GM12891 (cell line): ENCODE measurements around the gene TRAM2. TPM values are rescaled to one million over a fixed set of nuclear protein-coding genes. Genes with fewer than 3 reads are reported as not detected.

Source experiments
- DNase-seq: peaks from one replicate; pipeline ENCODE4 v3.0.0; 2011; ENCODE audit warnings: low spot score; ENCODE audit not compliant: insufficient read length
- FAIRE-seq: peaks from 2 replicates; lab custom pipeline; 2011; peaks lifted over from hg19 to GRCh38; lab: Jason Lieb, UNC
- PAX5 ChIP-seq: IDR thresholded peaks from 2 replicates; pipeline ENCODE4 v1.6.1; 2011; ENCODE audit warnings: low read length, moderate library complexity, mild to moderate bottlenecking; ENCODE audit not compliant: insufficient read depth, severe bottlenecking
- POLR2A ChIP-seq: IDR thresholded peaks from 2 replicates; pipeline ENCODE4 v1.6.1; 2011; ENCODE audit warnings: low read depth, low read length, control low read depth
- POLR2AphosphoS5 ChIP-seq: IDR thresholded peaks from 2 replicates; pipeline ENCODE4 v1.6.1; 2011; ENCODE audit warnings: low read depth, low read length, control low read depth
- POU2F2 ChIP-seq: IDR thresholded peaks from 2 replicates; pipeline ENCODE4 v1.6.1; 2011; ENCODE audit warnings: low read depth, mild to moderate bottlenecking, control low read depth, low read length, moderate library complexity
- SPI1 ChIP-seq: IDR thresholded peaks from 2 replicates; pipeline ENCODE4 v1.6.1; 2011; ENCODE audit warnings: low read depth, low read length, control low read depth
- TAF1 ChIP-seq: IDR thresholded peaks from 2 replicates; pipeline ENCODE4 v1.6.1; 2011; ENCODE audit warnings: low read depth, low read length, control low read depth
- polyA plus RNA-seq: library from polyadenylated mRNA; unstranded; fragments of >200 nt; gene quantifications from one replicate; pipeline ENCODE4 v1.2.1, GENCODE V29; 2012; ENCODE audit warnings: low read depth, missing spikeins, inconsistent platforms; ENCODE audit not compliant: missing spikeins

The TRAM2 gene, protein sequence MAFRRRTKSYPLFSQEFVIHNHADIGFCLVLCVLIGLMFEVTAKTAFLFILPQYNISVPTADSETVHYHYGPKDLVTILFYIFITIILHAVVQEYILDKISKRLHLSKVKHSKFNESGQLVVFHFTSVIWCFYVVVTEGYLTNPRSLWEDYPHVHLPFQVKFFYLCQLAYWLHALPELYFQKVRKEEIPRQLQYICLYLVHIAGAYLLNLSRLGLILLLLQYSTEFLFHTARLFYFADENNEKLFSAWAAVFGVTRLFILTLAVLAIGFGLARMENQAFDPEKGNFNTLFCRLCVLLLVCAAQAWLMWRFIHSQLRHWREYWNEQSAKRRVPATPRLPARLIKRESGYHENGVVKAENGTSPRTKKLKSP
- polyA plus RNA-seq, result 7.5 TPM

- FAIRE-seq (peak; percentile 9), DNase-seq (peak; percentile 70)
- TF ChIP-seq POU2F2 (no peak), POLR2AphosphoS5 (no peak), SPI1 (0 out of 2 replicates have a peak, but pooled peaks have one; percentile 24)
These were observed at the start of gene TRAM2 for GRCh38 chr6:52577022-52577777. Gene TRAM2, minus strand, starts transcription at chr6:52577060. Its CDS starts 145 bp downstream, at chr6:52576915.

DNA sequence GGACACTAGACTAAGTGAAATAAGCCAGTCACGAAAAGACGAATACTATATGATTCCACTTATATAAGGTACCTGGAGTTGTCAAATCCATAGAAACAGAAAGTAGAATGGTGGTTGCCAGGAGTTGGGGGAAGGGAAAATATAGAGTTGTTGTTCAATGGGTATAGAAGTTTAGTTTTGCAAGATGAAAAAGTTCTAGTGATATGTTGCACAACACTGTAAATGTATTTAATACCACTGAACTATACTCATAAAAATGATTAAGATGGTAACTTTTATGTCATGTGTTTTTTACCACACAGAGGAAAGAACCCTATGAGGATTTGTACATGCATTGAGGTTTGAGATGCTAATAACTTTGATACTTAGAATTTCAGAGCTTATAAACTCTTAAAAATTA is 46.0 kb upstream of the TRAM2 start:
- no peak for FAIRE-seq
- DNase-seq, result no peak

DNA sequence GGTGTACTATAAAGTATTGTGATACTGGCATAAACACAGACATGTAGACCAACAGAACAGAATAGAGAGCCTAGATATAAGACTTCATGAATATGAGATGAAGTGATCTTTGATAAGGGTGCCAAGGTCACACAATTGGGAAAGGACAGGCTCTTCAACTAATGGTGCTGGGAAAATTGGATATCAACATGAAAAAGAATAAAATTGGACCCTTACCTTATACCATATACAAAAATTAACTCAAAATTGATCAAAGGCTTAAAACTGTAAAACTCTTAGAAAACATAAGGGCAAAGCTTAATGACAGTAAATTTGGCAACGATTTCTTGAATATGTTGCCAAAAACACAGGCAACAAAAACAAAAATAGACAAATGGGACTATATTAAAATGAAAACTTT is 44.8 kb upstream of the TRAM2 start:
- TF ChIP-seq SPI1 (no peak), POLR2A (no peak), PAX5 (no peak), TAF1 (no peak)

More for the DNA sequence above, 46.0 kb upstream of the TRAM2 start:
- TF ChIP-seq POLR2A (no peak), POLR2AphosphoS5 (no peak), SPI1 (no peak), TAF1 (no peak), POU2F2 (no peak), PAX5 (no peak)

GRCh38 chr6:52620906-52621190 is 44.0 kb upstream of the TRAM2 start:
- no peak for FAIRE-seq
- no peak for DNase-seq
- TF ChIP-seq PAX5 (no peak), TAF1 (no peak), POLR2AphosphoS5 (no peak), POU2F2 (no peak), POLR2A (no peak), SPI1 (no peak)

More for the DNA sequence above, 44.8 kb upstream of the TRAM2 start:
- DNase-seq (no peak), FAIRE-seq (no peak)

DNA sequence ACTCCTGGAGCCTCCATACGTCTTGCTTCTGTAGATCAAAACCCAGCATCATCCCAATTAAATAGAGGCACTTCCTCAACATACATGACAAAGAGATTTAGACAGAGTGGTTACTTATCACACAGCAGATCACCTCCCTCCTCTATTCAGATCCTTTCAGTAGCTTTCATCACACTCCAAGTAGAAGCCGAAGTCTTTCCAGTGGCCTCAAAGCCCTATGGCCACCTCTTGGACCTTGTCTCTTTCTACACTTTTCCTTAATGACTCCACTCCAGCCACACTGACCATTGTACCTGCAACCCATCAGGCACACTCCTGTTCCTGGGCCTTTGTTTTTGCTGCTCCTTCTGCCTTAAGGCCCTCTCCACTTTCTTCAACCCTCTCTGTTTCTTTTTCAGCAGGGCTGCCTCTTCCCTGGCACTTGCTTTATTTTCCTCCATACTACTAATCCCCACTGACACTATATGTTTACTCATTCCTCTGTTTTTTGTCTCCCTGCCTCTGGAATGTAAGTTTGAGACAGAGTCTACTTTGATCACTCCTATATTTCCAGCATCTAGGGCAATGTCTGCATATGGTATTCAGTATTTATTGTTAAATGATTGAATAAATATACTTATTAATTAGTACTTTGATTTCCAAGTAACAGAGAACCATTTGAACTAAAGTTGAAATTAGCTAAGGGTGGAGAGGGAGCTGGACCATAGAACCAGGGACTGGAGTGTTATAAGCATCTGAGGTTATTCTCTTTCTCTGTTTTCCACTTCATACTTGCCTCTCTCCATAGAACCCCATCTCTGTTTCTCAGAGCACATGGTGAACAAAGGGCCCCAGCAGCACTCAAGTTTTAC is 43.4 kb upstream of the TRAM2 start:
- TF ChIP-seq TAF1 (no peak), SPI1 (no peak), POU2F2 (no peak), POLR2A (no peak), POLR2AphosphoS5 (no peak), PAX5 (no peak)
- no peak for FAIRE-seq
- DNase-seq, result no peak

GRCh38 chr6:52617087-52617486 is 40.2 kb upstream of the TRAM2 start:
- no peak for TF ChIP-seq POLR2AphosphoS5
- TF ChIP-seq POLR2A, result no peak
- TF ChIP-seq POU2F2, result no peak
- TF ChIP-seq PAX5, result no peak
- no peak for TF ChIP-seq TAF1
- no peak for TF ChIP-seq SPI1
- DNase-seq, result no peak
- FAIRE-seq, result no peak

GRCh38 chr6:52616059-52616690 is 39.3 kb upstream of the TRAM2 start:
- TF ChIP-seq PAX5, result no peak
- no peak for TF ChIP-seq POLR2A
- no peak for TF ChIP-seq SPI1
- TF ChIP-seq POU2F2, result no peak
- TF ChIP-seq POLR2AphosphoS5, result no peak
- no peak for TF ChIP-seq TAF1
- DNase-seq (no peak), FAIRE-seq (no peak)

- FAIRE-seq (no peak), DNase-seq (no peak)
- TF ChIP-seq POLR2AphosphoS5 (no peak), TAF1 (no peak), SPI1 (no peak), POU2F2 (no peak), PAX5 (no peak), POLR2A (no peak)
These were observed 35.6 kb upstream of the TRAM2 start for GRCh38 chr6:52612336-52613054.

GRCh38 chr6:52611833-52612232 is 35.0 kb upstream of the TRAM2 start:
- DNase-seq (no peak), FAIRE-seq (no peak)
- no peak for TF ChIP-seq TAF1
- no peak for TF ChIP-seq SPI1
- TF ChIP-seq POU2F2, result no peak
- TF ChIP-seq PAX5, result no peak
